HCT116 (cell line): ENCODE data around the gene ASMTL.

Experiments used
- CEBPB ChIP-seq: IDR thresholded peaks from 2 replicates; pipeline ENCODE4 v1.6.1; 2012; ENCODE audit warnings: low read depth
- EGR1 ChIP-seq: IDR thresholded peaks from 2 replicates; pipeline ENCODE4 v1.6.1; 2012; ENCODE audit warnings: low read depth
- JUND ChIP-seq: IDR thresholded peaks from 2 replicates; pipeline ENCODE4 v1.6.1; 2012
- POLR2A ChIP-seq: IDR thresholded peaks from 2 replicates; pipeline ENCODE4 v1.7.0; 2011; ENCODE audit warnings: borderline replicate concordance; ENCODE audit not compliant: insufficient read depth, insufficient read length; ENCODE audit errors: extremely low read depth
- POLR2AphosphoS5 ChIP-seq: IDR thresholded peaks from 2 replicates; pipeline ENCODE4 v1.6.1; 2011; ENCODE audit warnings: mild to moderate bottlenecking, low read depth, low read length, moderate library complexity
- SIN3A ChIP-seq: IDR thresholded peaks from 2 replicates; pipeline ENCODE4 v1.6.1; 2012; ENCODE audit warnings: low read depth
- TCF7L2 ChIP-seq: IDR thresholded peaks from 2 replicates; pipeline ENCODE4 v1.7.0; 2011; ENCODE audit warnings: borderline replicate concordance, inconsistent platforms; ENCODE audit not compliant: insufficient read depth, insufficient read length; ENCODE audit errors: extremely low read depth
- YY1 ChIP-seq: IDR thresholded peaks from 2 replicates; pipeline ENCODE4 v1.6.1; 2011; ENCODE audit warnings: low read length, low read depth, moderate library complexity, mild to moderate bottlenecking; ENCODE audit not compliant: insufficient replicate concordance; ENCODE audit errors: extremely low read depth
- ZFX ChIP-seq: fragments of 450-650 bp; IDR thresholded peaks from 2 replicates; pipeline ENCODE4 v1.6.1; 2017
- ZNF274 ChIP-seq: fragments of 200-500 bp; sonication (Bioruptor generic); IDR thresholded peaks from 2 replicates; pipeline ENCODE4 v1.6.1; 2014; ENCODE audit warnings: mild to moderate bottlenecking, low read depth, low read length, inconsistent platforms
- TF ChIP-seq, protein P1 (sequence below), 3 experiments: fragments of 200-600 bp in 1 of 3; sonication (generic) in 1 of 3; IDR thresholded peaks in 2 of 3; conservative IDR thresholded peaks in 1 of 3; 2 replicates each; pipeline ENCODE4 v1.5.1; 2012 to 2017; ENCODE audit warnings: low read depth in 2 of 3, low read length in 2 of 3, antibody characterized with exemption in 1 of 3, borderline replicate concordance in 1 of 3, control low read depth in 1 of 3, mild to moderate bottlenecking in 1 of 3, mixed read lengths in 1 of 3, mixed run types in 1 of 3, moderate library complexity in 1 of 3; ENCODE audit not compliant: insufficient read depth in 1 of 3
- TF ChIP-seq, protein P2 (sequence below): IDR thresholded peaks from 2 replicates; pipeline ENCODE4 v1.6.1; 2012
- TF ChIP-seq, protein P3 (sequence below): IDR thresholded peaks from 2 replicates; pipeline ENCODE4 v1.6.1; 2012
- TF ChIP-seq, protein P4 (sequence below): IDR thresholded peaks from 2 replicates; pipeline ENCODE4 v1.6.1; 2012; ENCODE audit warnings: low read depth

DNA sequence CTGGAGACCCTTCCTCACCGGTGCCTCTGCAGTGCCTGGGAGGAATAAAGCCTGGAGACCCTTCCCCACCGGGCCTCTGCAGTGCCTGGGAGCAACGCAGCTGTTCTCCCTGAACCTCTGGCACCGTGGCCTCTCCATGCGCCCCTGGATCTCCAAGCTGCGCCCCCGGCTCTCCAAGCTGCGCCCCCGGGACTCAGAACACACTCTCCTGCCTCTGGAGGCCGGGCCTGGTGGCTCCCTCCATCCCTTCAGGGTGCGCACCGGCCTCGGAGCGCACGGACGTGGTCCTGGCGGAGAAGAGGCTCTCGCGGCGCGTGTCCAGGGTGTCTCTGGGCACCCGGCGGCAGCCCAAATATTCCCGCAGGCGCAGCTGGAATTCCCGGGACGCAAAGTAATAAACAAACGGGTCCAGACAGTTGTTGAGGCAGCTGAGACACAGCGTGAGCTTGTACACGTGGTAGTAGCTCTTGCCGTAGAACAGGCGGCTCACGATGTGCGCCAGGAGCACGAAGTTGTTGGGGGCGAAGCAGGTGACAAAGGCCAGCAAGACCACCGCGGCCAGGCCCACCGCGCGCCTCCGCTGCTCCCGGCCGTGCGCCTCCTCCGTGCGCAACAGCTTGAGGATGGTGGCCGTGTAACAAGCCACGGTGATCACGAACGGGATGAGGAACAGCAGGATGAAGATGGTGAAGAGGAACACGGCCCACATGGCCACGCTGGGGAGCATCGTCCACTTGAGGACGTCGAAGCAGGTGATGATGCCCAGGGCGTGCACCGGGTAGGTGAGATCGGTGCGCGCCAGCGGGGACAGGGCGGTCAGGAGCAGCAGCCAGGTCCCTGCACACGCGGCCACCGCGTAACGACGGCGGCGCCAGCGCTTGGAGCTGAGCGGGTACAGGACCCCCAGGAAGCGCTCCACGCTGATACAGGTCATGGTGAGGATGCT is 12.8 kb upstream of the ASMTL start:
- TF ChIP-seq, protein P1, sequence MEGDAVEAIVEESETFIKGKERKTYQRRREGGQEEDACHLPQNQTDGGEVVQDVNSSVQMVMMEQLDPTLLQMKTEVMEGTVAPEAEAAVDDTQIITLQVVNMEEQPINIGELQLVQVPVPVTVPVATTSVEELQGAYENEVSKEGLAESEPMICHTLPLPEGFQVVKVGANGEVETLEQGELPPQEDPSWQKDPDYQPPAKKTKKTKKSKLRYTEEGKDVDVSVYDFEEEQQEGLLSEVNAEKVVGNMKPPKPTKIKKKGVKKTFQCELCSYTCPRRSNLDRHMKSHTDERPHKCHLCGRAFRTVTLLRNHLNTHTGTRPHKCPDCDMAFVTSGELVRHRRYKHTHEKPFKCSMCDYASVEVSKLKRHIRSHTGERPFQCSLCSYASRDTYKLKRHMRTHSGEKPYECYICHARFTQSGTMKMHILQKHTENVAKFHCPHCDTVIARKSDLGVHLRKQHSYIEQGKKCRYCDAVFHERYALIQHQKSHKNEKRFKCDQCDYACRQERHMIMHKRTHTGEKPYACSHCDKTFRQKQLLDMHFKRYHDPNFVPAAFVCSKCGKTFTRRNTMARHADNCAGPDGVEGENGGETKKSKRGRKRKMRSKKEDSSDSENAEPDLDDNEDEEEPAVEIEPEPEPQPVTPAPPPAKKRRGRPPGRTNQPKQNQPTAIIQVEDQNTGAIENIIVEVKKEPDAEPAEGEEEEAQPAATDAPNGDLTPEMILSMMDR (IDR thresholded peaks at IDR 0.05 in 2 of 3, conservative IDR thresholded peaks at IDR 0.05 in 1 of 3; ENCODE audit: borderline replicate concordance in 1 of 3, insufficient read depth in 1 of 3, low read depth in 2 of 3, low read length in 2 of 3) = no peak
- TF ChIP-seq JUND (no peak), POLR2AphosphoS5 (no peak), ZFX (no peak), SIN3A (no peak), TCF7L2 (no peak), EGR1 (no peak), YY1 (no peak), CEBPB (no peak), POLR2A (no peak), ZNF274 (no peak)
- TF ChIP-seq, protein P2, sequence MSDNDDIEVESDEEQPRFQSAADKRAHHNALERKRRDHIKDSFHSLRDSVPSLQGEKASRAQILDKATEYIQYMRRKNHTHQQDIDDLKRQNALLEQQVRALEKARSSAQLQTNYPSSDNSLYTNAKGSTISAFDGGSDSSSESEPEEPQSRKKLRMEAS = no peak
- TF ChIP-seq, protein P3, sequence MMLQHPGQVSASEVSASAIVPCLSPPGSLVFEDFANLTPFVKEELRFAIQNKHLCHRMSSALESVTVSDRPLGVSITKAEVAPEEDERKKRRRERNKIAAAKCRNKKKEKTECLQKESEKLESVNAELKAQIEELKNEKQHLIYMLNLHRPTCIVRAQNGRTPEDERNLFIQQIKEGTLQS = no peak
- TF ChIP-seq, protein P4, sequence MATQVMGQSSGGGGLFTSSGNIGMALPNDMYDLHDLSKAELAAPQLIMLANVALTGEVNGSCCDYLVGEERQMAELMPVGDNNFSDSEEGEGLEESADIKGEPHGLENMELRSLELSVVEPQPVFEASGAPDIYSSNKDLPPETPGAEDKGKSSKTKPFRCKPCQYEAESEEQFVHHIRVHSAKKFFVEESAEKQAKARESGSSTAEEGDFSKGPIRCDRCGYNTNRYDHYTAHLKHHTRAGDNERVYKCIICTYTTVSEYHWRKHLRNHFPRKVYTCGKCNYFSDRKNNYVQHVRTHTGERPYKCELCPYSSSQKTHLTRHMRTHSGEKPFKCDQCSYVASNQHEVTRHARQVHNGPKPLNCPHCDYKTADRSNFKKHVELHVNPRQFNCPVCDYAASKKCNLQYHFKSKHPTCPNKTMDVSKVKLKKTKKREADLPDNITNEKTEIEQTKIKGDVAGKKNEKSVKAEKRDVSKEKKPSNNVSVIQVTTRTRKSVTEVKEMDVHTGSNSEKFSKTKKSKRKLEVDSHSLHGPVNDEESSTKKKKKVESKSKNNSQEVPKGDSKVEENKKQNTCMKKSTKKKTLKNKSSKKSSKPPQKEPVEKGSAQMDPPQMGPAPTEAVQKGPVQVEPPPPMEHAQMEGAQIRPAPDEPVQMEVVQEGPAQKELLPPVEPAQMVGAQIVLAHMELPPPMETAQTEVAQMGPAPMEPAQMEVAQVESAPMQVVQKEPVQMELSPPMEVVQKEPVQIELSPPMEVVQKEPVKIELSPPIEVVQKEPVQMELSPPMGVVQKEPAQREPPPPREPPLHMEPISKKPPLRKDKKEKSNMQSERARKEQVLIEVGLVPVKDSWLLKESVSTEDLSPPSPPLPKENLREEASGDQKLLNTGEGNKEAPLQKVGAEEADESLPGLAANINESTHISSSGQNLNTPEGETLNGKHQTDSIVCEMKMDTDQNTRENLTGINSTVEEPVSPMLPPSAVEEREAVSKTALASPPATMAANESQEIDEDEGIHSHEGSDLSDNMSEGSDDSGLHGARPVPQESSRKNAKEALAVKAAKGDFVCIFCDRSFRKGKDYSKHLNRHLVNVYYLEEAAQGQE = no peak
